ENCODE results near the gene MAN1A1. TPM values are rescaled to one million over a fixed set of nuclear protein-coding genes. Genes with fewer than 3 reads are reported as not detected.

The MAN1A1 gene
- total RNA-seq, 1 donor from 2014 or later = 78.0 TPM

DNA sequence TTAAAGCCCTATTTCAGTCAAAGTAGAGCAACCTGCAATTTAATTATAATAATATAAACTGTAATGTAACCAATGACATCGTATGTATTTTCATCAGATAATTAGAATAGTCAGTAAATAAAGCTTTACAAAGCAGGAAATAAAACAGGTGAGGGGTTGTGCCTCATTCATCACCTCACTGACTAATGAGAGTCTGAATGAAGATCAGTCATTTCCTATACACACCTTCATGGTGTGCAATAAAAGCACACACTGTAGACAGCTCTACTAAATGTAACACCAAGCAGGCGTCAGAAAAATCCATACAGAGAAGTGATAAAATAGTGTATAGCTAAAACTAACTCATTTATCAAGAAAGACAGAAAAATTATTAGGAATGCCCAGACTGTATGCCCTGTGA, 105.9 kb downstream of the MAN1A1 start:
- ATAC-seq (no peak), DNase-seq (no peak)
- Histone ChIP-seq H3K4me3 (no peak overlapping the region), H3K36me3 (peaks cover 19% of the 10 kb centered on the region), H3K27me3 (ENCODE audit: low read depth) (no peaks in the 10 kb centered on the region), H3K4me1 (peaks cover 14% of the 10 kb centered on the region), H3K27ac (no peak overlapping the region), H3K9me3 (no peaks in the 10 kb centered on the region)
- intact Hi-C loops (cut with DNase I) = no loop called here
- TF ChIP-seq, protein P1, sequence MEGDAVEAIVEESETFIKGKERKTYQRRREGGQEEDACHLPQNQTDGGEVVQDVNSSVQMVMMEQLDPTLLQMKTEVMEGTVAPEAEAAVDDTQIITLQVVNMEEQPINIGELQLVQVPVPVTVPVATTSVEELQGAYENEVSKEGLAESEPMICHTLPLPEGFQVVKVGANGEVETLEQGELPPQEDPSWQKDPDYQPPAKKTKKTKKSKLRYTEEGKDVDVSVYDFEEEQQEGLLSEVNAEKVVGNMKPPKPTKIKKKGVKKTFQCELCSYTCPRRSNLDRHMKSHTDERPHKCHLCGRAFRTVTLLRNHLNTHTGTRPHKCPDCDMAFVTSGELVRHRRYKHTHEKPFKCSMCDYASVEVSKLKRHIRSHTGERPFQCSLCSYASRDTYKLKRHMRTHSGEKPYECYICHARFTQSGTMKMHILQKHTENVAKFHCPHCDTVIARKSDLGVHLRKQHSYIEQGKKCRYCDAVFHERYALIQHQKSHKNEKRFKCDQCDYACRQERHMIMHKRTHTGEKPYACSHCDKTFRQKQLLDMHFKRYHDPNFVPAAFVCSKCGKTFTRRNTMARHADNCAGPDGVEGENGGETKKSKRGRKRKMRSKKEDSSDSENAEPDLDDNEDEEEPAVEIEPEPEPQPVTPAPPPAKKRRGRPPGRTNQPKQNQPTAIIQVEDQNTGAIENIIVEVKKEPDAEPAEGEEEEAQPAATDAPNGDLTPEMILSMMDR (IDR thresholded peaks at IDR 0.05) = no peak

DNA sequence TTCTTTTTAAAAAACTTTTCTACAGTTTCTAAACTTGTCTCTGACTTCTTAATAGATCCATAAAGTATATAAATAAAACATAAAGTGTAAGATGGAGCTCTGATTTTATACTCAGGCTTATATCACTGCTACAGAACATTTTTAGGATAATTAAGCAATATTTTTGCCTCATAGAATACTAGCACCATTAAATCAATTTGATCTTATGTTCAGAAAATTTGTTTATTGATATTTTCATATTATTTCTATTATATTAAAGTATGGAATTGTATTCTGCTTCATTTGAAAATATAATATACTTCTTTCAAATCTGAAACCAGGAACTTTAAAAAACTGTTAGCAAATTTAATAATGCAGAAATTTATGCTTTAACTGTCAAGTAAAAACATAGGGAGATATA, 106.5 kb downstream of the MAN1A1 start:
- intact Hi-C loops (cut with DNase I) = no loop called here

DNA sequence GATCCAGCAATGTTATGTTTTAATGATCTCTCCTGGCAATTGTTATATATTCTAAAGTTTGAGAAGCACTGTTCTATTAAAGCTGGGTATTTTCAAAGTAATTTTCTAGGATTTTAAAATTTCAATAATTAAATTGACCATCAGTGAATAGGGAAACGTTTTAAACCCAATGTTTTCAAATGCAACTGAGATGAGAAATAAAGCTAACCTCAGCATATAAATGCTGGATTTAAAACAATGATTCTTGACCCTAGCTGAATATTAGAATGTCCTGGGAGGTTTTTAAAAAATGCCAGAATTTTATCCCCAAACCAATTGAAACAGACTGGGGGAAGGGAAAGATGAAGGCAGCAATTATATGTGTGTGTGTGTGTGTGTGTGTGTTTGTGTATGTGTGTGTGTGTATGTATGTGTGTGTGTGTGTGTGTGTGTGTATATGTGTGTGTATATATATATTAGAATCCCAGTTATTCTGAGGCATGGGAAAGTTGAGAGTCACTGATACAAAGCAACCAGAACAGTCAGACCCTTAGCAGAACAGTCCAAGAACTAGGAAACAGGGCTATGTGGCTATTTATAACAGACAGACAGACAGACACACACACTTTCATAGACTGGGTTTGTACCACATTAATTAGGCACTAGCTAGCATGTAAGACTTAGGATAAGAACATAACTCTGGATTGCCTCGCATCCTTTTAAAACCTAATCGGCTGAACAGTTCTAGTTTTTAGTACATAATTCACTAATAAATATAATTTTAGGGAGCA, 107.8 kb downstream of the MAN1A1 start:
- no peak for DNase-seq
- no peak overlapping the region for H3K27ac ChIP-seq
- H3K36me3 ChIP-seq = peaks cover 10% of the 10 kb centered on the region
- H3K9me3 ChIP-seq = no peaks in the 10 kb centered on the region
- ATAC-seq = no peak
- no peak overlapping the region for H3K4me3 ChIP-seq
- peaks cover 14% of the 10 kb centered on the region for H3K4me1 ChIP-seq
- no peaks in the 10 kb centered on the region for H3K27me3 ChIP-seq (ENCODE audit: low read depth)
- intact Hi-C loops (cut with DNase I) = no loop called here
- TF ChIP-seq, protein P1 (IDR thresholded peaks at IDR 0.05) = no peak

More for the DNA sequence above, 106.5 kb downstream of the MAN1A1 start:
- no peak overlapping the region for H3K27ac ChIP-seq
- no peaks in the 10 kb centered on the region for H3K9me3 ChIP-seq
- peaks cover 14% of the 10 kb centered on the region for H3K4me1 ChIP-seq
- ATAC-seq (no peak), DNase-seq (no peak)
- no peaks in the 10 kb centered on the region for H3K27me3 ChIP-seq (ENCODE audit: low read depth)
- H3K4me3 ChIP-seq = no peak overlapping the region
- peaks cover 19% of the 10 kb centered on the region for H3K36me3 ChIP-seq
- TF ChIP-seq, protein P1 (IDR thresholded peaks at IDR 0.05) = no peak

DNA sequence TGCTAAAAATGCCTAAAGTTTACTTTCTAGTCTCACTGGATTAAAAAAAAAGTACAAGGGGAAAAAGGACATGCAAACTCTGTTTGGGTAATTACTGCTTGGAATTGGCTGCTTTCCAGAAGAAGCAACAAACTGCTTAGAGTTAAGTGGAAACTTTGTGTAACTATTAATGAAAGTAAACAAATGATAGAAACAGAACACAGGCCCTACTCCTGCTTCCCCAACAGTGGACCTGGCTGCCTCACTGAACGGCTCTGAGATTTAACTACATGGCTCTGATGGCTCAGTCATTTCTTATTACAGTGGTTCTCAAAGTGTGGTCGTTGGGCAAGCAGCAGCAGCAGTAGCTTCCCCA, 108.5 kb downstream of the MAN1A1 start:
- ATAC-seq (peak; percentile 56 to 67), DNase-seq (no peak)
- TF ChIP-seq, protein P1 (IDR thresholded peaks at IDR 0.05) = no peak
- Histone ChIP-seq H3K4me3 (no peak overlapping the region), H3K27ac (no peak overlapping the region), H3K9me3 (no peaks in the 10 kb centered on the region), H3K4me1 (peaks cover 14% of the 10 kb centered on the region), H3K36me3 (peaks cover 3% of the 10 kb centered on the region), H3K27me3 (ENCODE audit: low read depth) (no peaks in the 10 kb centered on the region)
- intact Hi-C loops (cut with DNase I) = no loop called here

DNA sequence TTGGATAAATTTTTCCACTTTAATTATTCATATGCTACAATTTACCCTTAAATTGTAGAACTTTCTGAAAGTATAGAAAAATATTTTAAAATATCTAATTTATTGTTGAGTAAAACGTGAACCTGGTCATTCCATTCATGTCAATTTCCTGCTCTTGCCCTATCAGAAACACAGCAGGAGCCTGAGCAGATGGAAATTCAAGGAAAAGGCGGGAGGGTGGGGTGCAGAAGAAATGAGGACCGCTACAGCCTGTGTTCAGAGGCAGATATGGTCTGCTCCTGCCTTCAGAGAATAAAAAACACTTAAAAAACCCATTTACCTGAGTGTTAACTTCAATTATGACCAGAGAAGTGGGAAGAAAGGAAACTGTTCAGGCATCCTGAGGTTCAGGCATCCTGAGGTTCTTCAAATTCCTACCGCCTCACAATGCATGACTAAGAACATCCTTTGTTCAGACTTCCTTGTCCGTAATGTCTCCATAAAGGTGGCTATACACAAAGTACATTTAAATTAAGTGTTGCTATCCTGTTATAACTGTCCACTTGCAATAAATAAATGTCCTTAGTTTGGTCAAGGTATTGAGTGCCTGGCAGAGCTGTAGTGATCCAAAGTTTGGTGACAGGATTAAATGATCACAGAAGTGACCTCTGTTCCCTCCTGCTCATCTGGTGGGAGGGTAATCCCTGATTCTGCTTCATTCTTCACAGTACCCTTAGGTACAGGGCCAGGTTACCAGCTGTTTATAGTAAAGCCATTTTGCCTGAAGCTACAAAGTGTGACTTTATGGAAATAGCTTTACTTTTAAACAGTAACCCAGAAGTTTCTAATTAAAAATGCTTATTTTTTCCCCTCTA, 109.1 kb downstream of the MAN1A1 start:
- no peak overlapping the region for H3K27ac ChIP-seq
- DNase-seq = no peak

More for the DNA sequence above, 109.1 kb downstream of the MAN1A1 start:
- H3K9me3 ChIP-seq = no peaks in the 10 kb centered on the region
- H3K27me3 ChIP-seq (ENCODE audit: low read depth) = no peaks in the 10 kb centered on the region
- no peak for ATAC-seq
- TF ChIP-seq, protein P1 (IDR thresholded peaks at IDR 0.05) = no peak
- intact Hi-C loops (cut with DNase I) = no loop called here
- no peaks in the 10 kb centered on the region for H3K36me3 ChIP-seq
- H3K4me1 ChIP-seq = peaks cover 14% of the 10 kb centered on the region
- no peak overlapping the region for H3K4me3 ChIP-seq
